Measurements from ENCODE around the gene VPS51.
A peak's percentile ranks its signal among the peaks of the same experiment; 100 is the strongest.
"Not testable (repeated sequence)": the region's sequence is repeated elsewhere in the genome, so short reads cannot be mapped to it uniquely, and the experiment has no call there.

Gene VPS51

GRCh38 chr11:65134240-65134951 lies 38.4 kb downstream of the VPS51 start, which contains the start of gene SYVN1:
TSS of gene SYVN1 (minus strand) at chr11:65134519. CDS start at chr11:65133601, 918 bp downstream.
- peak; percentile 87 to 90 for DNase-seq (ENCODE audit: low read depth in 2 of 2)

- peak; percentile 66 to 72 for DNase-seq (ENCODE audit: low read depth in 2 of 2)
Observed at GRCh38 chr11:65134952-65135632, 39.1 kb downstream of the VPS51 start.

- no peak for DNase-seq (ENCODE audit: low read depth in 2 of 2)
Observed at GRCh38 chr11:65135633-65136145, 39.7 kb downstream of the VPS51 start.

- no peak for DNase-seq (ENCODE audit: low read depth in 2 of 2)
Observed at GRCh38 chr11:65136515-65137096, 40.6 kb downstream of the VPS51 start.

GRCh38 chr11:65141896-65142494 lies 46.0 kb downstream of the VPS51 start:
- no peak for DNase-seq (ENCODE audit: low read depth in 2 of 2)

- DNase-seq (ENCODE audit: low read depth in 2 of 2), result no peak
Observed at GRCh38 chr11:65147352-65148075, 51.5 kb downstream of the VPS51 start.

GRCh38 chr11:65148657-65149056 lies 52.6 kb downstream of the VPS51 start:
- no peak for DNase-seq (ENCODE audit: low read depth in 2 of 2)

GRCh38 chr11:65150131-65150508 lies 54.1 kb downstream of the VPS51 start:
- not testable (repeated sequence) for DNase-seq (ENCODE audit: low read depth in 2 of 2)

GRCh38 chr11:65150509-65151299 lies 54.7 kb downstream of the VPS51 start:
- DNase-seq (ENCODE audit: low read depth in 2 of 2), result no peak

- DNase-seq (ENCODE audit: low read depth in 2 of 2), result no peak
Observed at GRCh38 chr11:65151331-65151899, 55.4 kb downstream of the VPS51 start.

GRCh38 chr11:65152122-65152521 lies 56.1 kb downstream of the VPS51 start:
- DNase-seq (ENCODE audit: low read depth in 2 of 2), result no peak

- no peak for DNase-seq (ENCODE audit: low read depth in 2 of 2)
Observed at GRCh38 chr11:65156256-65156655, 60.2 kb downstream of the VPS51 start.

- DNase-seq (ENCODE audit: low read depth in 2 of 2), result no peak
Observed at GRCh38 chr11:65156926-65157325, 60.9 kb downstream of the VPS51 start.

GRCh38 chr11:65157336-65157735 lies 61.3 kb downstream of the VPS51 start:
- no peak for DNase-seq (ENCODE audit: low read depth in 2 of 2)

- DNase-seq (ENCODE audit: low read depth in 2 of 2), result no peak
Observed at GRCh38 chr11:65159012-65159411, 63.0 kb downstream of the VPS51 start.

GRCh38 chr11:65160643-65161042 lies 64.6 kb downstream of the VPS51 start:
- DNase-seq (ENCODE audit: low read depth in 2 of 2), result no peak

All from stimulated activated CD4-positive, alpha-beta T cell treated with anti-CD3 and anti-CD28 coated beads, Interleukin-12 subunit alpha, Interleukin-12 subunit beta, amount 100 ng/mL, for 24 hours (primary cell).